MCF 10A (cell line): ENCODE data around the gene TMEM263. TPM values are rescaled to one million over a fixed set of nuclear protein-coding genes. Genes with fewer than 3 reads are reported as not detected.
A peak's percentile ranks its signal among the peaks of the same experiment; 100 is the strongest.

Experiments
- BruUV-seq: library from RNA; stranded (reverse); fragments of 400-500 nt; replicated peaks from 2 replicates; lab custom pipeline; 2021; lab: Mats Ljungman, UMichigan
- CTCF ChIA-PET: fragments of 300-600 bp; sonication (Branson Sonifier 250); formaldehyde crosslinking; extraction: SDS; loops from one replicate; lab custom pipeline; 2021; ENCODE audit warnings: antibody characterized with exemption, inconsistent platforms; lab: Yijun Ruan, JAX
- POLR2A ChIA-PET: fragments of 300-600, 350-650 bp; sonication (Branson Sonifier 250); formaldehyde crosslinking; extraction: SDS; loops from one replicate; lab custom pipeline; 2020; ENCODE audit warnings: antibody characterized with exemption, inconsistent platforms; lab: Yijun Ruan, JAX
- DNase-seq: peaks from one replicate; pipeline ENCODE4 v3.0.0-alpha.2; 2018; ENCODE audit not compliant: unreplicated experiment
- H3K27ac Mint-ChIP-seq: one replicate; pipeline ENCODE4 v1.8.0; 2022; ENCODE audit warnings: mild to moderate bottlenecking, low read depth, mixed read lengths; ENCODE audit not compliant: unreplicated experiment
- H3K27me3 Mint-ChIP-seq: one replicate; pipeline ENCODE4 v1.8.0; 2022; ENCODE audit warnings: mixed read lengths; ENCODE audit not compliant: insufficient read depth, unreplicated experiment
- H3K36me3 Mint-ChIP-seq: one replicate; pipeline ENCODE4 v1.8.0; 2022; ENCODE audit warnings: mild to moderate bottlenecking, moderate library complexity, mixed read lengths; ENCODE audit not compliant: insufficient read depth, unreplicated experiment
- H3K4me1 Mint-ChIP-seq: one replicate; pipeline ENCODE4 v1.8.0; 2022; ENCODE audit warnings: mixed read lengths; ENCODE audit not compliant: insufficient read depth, unreplicated experiment
- H3K4me3 Mint-ChIP-seq: one replicate; pipeline ENCODE4 v1.8.0; 2022; ENCODE audit warnings: mild to moderate bottlenecking, moderate library complexity, mixed read lengths; ENCODE audit not compliant: unreplicated experiment
- H3K9me3 Mint-ChIP-seq: one replicate; pipeline ENCODE4 v1.8.0; 2022; ENCODE audit warnings: mixed read lengths; ENCODE audit not compliant: unreplicated experiment
- CTCF ChIP-seq: fragments of 200-600 bp; IDR thresholded peaks from one replicate; pipeline ENCODE4 v1.8.0; 2022; ENCODE audit warnings: antibody characterized with exemption, mild to moderate bottlenecking; ENCODE audit not compliant: unreplicated experiment
- intact Hi-C: fragments of 100-400 bp; cut with micrococcal nuclease; formaldehyde crosslinking; loops from 2 replicates; pipeline ENCODE4 v1.14.1; 2022
- total RNA-seq: library from RNA; stranded (reverse); gene quantifications from 2 replicates; pipeline ENCODE4 v1.2.3, GENCODE V29; 2022

The TMEM263 gene
- total RNA-seq, 1 experiment from 2014 or later: 60.1 TPM

GRCh38 chr12:107011519-107011918 lies 55.8 kb downstream of the TMEM263 start:
- no peaks in the 10 kb centered on the region for H3K36me3 Mint-ChIP-seq
- no peak for TF ChIP-seq CTCF
- CTCF ChIA-PET: interaction anchor here (0.6 kb wide), 1 partner anchor 93 kb away, joined by 3 read pairs; no protein-coding TSS in a partner anchor
- intact Hi-C loops: no loop called here
- no peaks in the 10 kb centered on the region for H3K9me3 Mint-ChIP-seq
- no peaks in the 10 kb centered on the region for H3K27me3 Mint-ChIP-seq
- DNase-seq: no peak
- no TSS peak for BruUV-seq
- POLR2A ChIA-PET: no interaction called here
- no peaks in the 10 kb centered on the region for H3K4me1 Mint-ChIP-seq
- H3K27ac Mint-ChIP-seq: no peak overlapping the region
- no peak overlapping the region for H3K4me3 Mint-ChIP-seq

- CTCF ChIA-PET: interaction anchor here (0.6 to 2.2 kb wide), 6 partner anchors 8 to 424 kb away, joined by 3 to 11 read pairs (median 4); partner anchors contain the start of gene MTERF2
- TF ChIP-seq CTCF: no peak
- intact Hi-C loops: no loop called here
- no peaks in the 10 kb centered on the region for H3K36me3 Mint-ChIP-seq
- H3K27ac Mint-ChIP-seq: no peak overlapping the region
- BruUV-seq: no TSS peak
- no peaks in the 10 kb centered on the region for H3K27me3 Mint-ChIP-seq
- no peaks in the 10 kb centered on the region for H3K4me1 Mint-ChIP-seq
- no peak for DNase-seq
- H3K9me3 Mint-ChIP-seq: no peaks in the 10 kb centered on the region
- POLR2A ChIA-PET: interaction anchor here (0.6 kb wide), 1 partner anchor 30 kb away, joined by 3 read pairs; no protein-coding TSS in a partner anchor
- no peak overlapping the region for H3K4me3 Mint-ChIP-seq
These were observed 57.2 kb downstream of the TMEM263 start for GRCh38 chr12:107012736-107013425.

- intact Hi-C loops: no loop called here
- H3K27ac Mint-ChIP-seq: no peak overlapping the region
- peak; percentile 50 for DNase-seq
- no peaks in the 10 kb centered on the region for H3K4me1 Mint-ChIP-seq
- ChIA-PET POLR2A (interaction anchor here (1.2 kb wide), 1 partner anchor 27 kb away, joined by 4 read pairs; the partner anchor contains the start of gene MTERF2), CTCF (interaction anchor here (0.6 to 2.2 kb wide), 11 partner anchors 12 to 1529 kb away, joined by 3 to 11 read pairs (median 3); partner anchors contain the start of gene MTERF2)
- no peaks in the 10 kb centered on the region for H3K27me3 Mint-ChIP-seq
- no TSS peak for BruUV-seq
- H3K4me3 Mint-ChIP-seq: no peak overlapping the region
- no peaks in the 10 kb centered on the region for H3K36me3 Mint-ChIP-seq
- H3K9me3 Mint-ChIP-seq: no peaks in the 10 kb centered on the region
- peak; percentile 21 for TF ChIP-seq CTCF
These were observed 58.3 kb downstream of the TMEM263 start for GRCh38 chr12:107014055-107014454.

- CTCF ChIA-PET: interaction anchor here (0.6 kb wide), 1 partner anchor 1431 kb away, joined by 5 read pairs; no protein-coding TSS in a partner anchor
- H3K36me3 Mint-ChIP-seq: peaks cover 6% of the 10 kb centered on the region
- no peaks in the 10 kb centered on the region for H3K4me1 Mint-ChIP-seq
- DNase-seq: no peak
- no peaks in the 10 kb centered on the region for H3K27me3 Mint-ChIP-seq
- no peak overlapping the region for H3K4me3 Mint-ChIP-seq
- POLR2A ChIA-PET: interaction anchor here (0.8 kb wide), 1 partner anchor 8 kb away, joined by 3 read pairs; no protein-coding TSS in a partner anchor
- no TSS peak for BruUV-seq
- no peak overlapping the region for H3K27ac Mint-ChIP-seq
- intact Hi-C loops: no loop called here
- H3K9me3 Mint-ChIP-seq: no peaks in the 10 kb centered on the region
- no peak for TF ChIP-seq CTCF
These were observed 61.3 kb downstream of the TMEM263 start for GRCh38 chr12:107017042-107017441.
